Measurements from ENCODE around the gene DGCR8.

Gene DGCR8

DNA sequence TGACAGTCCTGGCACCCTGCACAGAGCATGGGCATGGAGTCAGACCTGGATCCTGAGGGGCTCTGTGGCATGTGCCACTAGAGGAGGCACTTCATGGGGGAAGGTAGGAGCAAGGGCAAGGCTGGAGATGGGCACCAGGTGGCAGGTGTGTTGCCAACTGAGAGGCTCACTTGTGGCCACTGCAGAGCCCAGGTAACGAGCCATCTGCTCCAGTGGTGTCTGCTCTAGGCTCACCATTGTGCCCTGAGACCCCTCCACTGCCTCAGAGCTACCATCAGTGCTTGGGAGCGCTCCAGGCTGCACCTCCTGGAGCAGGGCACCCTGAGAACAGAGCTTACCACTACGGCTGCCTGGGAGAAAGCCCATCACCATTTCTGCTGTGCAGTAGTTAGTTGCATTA, 50.3 kb downstream of the DGCR8 start:
- peaks cover 3 to 46% (median 41%) of the 10 kb centered on the region in 5 donors for H3K4me1 ChIP-seq (ENCODE audit: control insufficient read depth in 5 of 5, insufficient read depth in 5 of 5, low read length in 5 of 5)
- H3K27me3 ChIP-seq (ENCODE audit: control insufficient read depth in 5 of 5, insufficient read depth in 4 of 5, low read length in 5 of 5), result no peaks in the 10 kb centered on the region
- H3K9me3 ChIP-seq (ENCODE audit: control insufficient read depth in 5 of 5, low read length in 5 of 5), result no peaks in the 10 kb centered on the region
- no peak overlapping the region for H3K27ac ChIP-seq (ENCODE audit: low read depth, low read length)
- peaks cover 0 to 25% (median 20%) of the 10 kb centered on the region in 5 donors for H3K36me3 ChIP-seq (ENCODE audit: control insufficient read depth in 5 of 5, insufficient read depth in 5 of 5, low read length in 5 of 5)
- peak overlapping the region in 2 of 5 donors; percentile 79 to 88 for H3K4me3 ChIP-seq (ENCODE audit: low read depth in 1 of 5, low read length in 5 of 5)
- H3K9ac ChIP-seq (ENCODE audit: low read length in 5 of 5), result peak overlapping the region in 1 of 5 donors; percentile 36

- Histone ChIP-seq H3K9ac (ENCODE audit: low read length in 5 of 5) (peak overlapping the region in 4 of 5 donors; percentile 59 to 85 (median 81)), H3K4me1 (ENCODE audit: control insufficient read depth in 5 of 5, insufficient read depth in 5 of 5, low read length in 5 of 5) (peaks cover 3 to 49% (median 48%) of the 10 kb centered on the region in 5 donors)
Observed at GRCh38 chr22:20130731-20131596, 50.9 kb downstream of the DGCR8 start.

DNA sequence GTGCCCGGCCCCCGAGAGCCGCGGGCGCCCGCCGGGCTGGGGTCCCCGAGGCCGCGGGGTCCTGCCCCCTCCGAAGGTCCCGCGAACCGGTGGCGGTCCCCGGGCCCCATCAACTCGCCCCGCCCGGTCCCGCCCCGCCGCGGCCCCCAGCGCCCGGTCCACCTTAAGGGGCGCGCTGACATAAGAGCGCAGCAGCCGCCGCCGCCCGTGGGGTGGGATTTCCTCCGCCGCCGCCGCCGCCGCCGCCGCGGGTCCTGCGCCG, 51.5 kb downstream of the DGCR8 start, which contains the start of gene ZDHHC8:
ZDHHC8 (plus strand) TSS at position 208 of the 262 bp plus-strand sequence. CDS start 144 bp downstream, outside the sequence.
- no peaks in the 10 kb centered on the region for H3K9me3 ChIP-seq (ENCODE audit: control insufficient read depth in 5 of 5, low read length in 5 of 5)
- H3K27me3 ChIP-seq (ENCODE audit: control insufficient read depth in 5 of 5, insufficient read depth in 4 of 5, low read length in 5 of 5), result no peaks in the 10 kb centered on the region
- H3K9ac ChIP-seq (ENCODE audit: low read length in 5 of 5), result peak within 1 kb of the TSS in 4 of 5 donors; percentile 81 to 90 (median 84)
- H3K27ac ChIP-seq (ENCODE audit: low read depth, low read length), result peak within 1 kb of the TSS; percentile 67
- H3K36me3 ChIP-seq (ENCODE audit: control insufficient read depth in 5 of 5, insufficient read depth in 5 of 5, low read length in 5 of 5), result peaks cover 0 to 18% (median 8%) of the 10 kb centered on the region in 5 donors
- H3K4me1 ChIP-seq (ENCODE audit: control insufficient read depth in 5 of 5, insufficient read depth in 5 of 5, low read length in 5 of 5), result peaks cover 7 to 55% (median 54%) of the 10 kb centered on the region in 5 donors
- H3K4me3 ChIP-seq (ENCODE audit: low read depth in 1 of 5, low read length in 5 of 5), result peak within 1 kb of the TSS; percentile 70 to 88 (median 82)

More at GRCh38 chr22:20130731-20131596, 50.9 kb downstream of the DGCR8 start:
- Histone ChIP-seq H3K4me3 (ENCODE audit: low read depth in 1 of 5, low read length in 5 of 5) (peak overlapping the region in 4 of 5 donors; percentile 76 to 88 (median 80)), H3K36me3 (ENCODE audit: control insufficient read depth in 5 of 5, insufficient read depth in 5 of 5, low read length in 5 of 5) (peaks cover 0 to 19% (median 14%) of the 10 kb centered on the region in 5 donors), H3K27ac (ENCODE audit: low read depth, low read length) (peak overlapping the region; percentile 67), H3K9me3 (ENCODE audit: control insufficient read depth in 5 of 5, low read length in 5 of 5) (no peaks in the 10 kb centered on the region), H3K27me3 (ENCODE audit: control insufficient read depth in 5 of 5, insufficient read depth in 4 of 5, low read length in 5 of 5) (no peaks in the 10 kb centered on the region)

DNA sequence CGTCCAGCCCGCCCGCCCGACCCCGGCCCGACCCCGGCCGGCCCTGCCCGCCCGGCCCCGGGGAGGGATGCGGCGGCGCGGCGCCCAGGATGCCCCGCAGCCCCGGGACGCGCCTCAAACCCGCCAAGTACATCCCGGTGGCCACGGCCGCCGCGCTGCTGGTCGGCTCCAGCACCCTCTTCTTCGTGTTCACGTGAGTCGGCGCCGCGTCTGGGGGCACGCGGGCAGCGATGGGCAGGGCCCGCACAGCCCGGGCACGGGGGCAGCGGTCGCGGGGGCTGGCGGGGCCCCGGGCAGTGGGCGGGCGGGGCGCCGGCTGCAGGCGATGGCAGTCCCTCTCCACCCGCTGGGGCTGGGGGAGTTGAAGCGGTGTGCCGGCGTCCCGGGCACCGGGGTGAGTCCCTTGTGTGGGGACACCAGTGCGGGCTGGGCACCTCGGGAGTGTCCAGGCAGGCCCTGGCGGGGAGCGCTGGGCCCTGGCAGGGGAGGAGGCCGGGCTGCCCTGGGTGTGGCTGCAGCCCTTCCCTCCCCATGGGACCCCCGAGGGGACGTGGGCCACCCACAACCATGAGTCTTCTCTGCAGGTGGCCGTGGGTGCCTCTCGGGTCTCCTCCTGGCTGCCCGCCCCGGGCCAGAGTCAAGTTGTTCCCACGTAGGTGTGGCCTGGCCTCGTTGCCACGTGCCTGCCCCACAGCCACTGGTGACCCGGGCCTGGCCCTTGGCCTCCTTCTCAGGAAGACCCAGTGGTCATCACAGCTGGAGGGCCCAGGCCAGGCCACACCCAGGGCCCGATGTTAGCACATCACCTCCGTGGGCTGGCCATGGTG, 52.0 kb downstream of the DGCR8 start:
- peaks cover 0 to 17% (median 6%) of the 10 kb centered on the region in 5 donors for H3K36me3 ChIP-seq (ENCODE audit: control insufficient read depth in 5 of 5, insufficient read depth in 5 of 5, low read length in 5 of 5)
- H3K27ac ChIP-seq (ENCODE audit: low read depth, low read length), result no peak overlapping the region
- peak overlapping the region in 4 of 5 donors; percentile 63 to 90 (median 82) for H3K9ac ChIP-seq (ENCODE audit: low read length in 5 of 5)
- H3K9me3 ChIP-seq (ENCODE audit: control insufficient read depth in 5 of 5, low read length in 5 of 5), result no peaks in the 10 kb centered on the region
- H3K4me3 ChIP-seq (ENCODE audit: low read depth in 1 of 5, low read length in 5 of 5), result peak overlapping the region; percentile 70 to 88 (median 82)
- no peaks in the 10 kb centered on the region for H3K27me3 ChIP-seq (ENCODE audit: control insufficient read depth in 5 of 5, insufficient read depth in 4 of 5, low read length in 5 of 5)
- peaks cover 10 to 60% (median 59%) of the 10 kb centered on the region in 5 donors for H3K4me1 ChIP-seq (ENCODE audit: control insufficient read depth in 5 of 5, insufficient read depth in 5 of 5, low read length in 5 of 5)

DNA sequence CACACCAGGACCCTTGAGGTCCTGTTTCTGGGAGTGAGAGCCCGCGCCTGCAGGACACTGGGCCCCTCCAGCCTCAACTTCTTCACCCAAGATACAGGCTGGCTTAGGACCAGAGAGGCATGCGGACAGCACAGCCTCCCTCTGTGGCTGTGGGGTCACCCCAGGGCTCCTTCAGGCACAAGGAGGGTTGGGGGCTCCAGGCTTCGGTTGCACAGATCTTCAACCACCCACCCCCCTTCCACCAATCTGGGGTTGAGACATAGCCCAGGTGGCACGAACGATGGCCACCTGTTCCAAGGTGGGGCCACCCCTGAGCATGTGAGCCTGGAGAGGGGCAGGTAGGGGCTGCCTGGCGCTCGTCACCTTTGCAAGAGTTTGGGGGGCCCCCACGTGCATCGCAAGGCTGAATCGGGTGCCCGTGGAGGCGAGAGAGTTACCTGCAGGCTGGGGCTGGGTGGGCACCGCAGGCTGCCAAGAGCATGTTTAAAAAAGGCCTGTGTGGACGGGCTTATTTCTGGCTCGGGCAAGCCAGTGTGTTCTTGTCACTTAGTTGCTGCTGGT, 52.7 kb downstream of the DGCR8 start:
- Histone ChIP-seq H3K27me3 (ENCODE audit: control insufficient read depth in 5 of 5, insufficient read depth in 4 of 5, low read length in 5 of 5) (no peaks in the 10 kb centered on the region), H3K4me3 (ENCODE audit: low read depth in 1 of 5, low read length in 5 of 5) (peak overlapping the region; percentile 70 to 88 (median 82)), H3K27ac (ENCODE audit: low read depth, low read length) (no peak overlapping the region), H3K36me3 (ENCODE audit: control insufficient read depth in 5 of 5, insufficient read depth in 5 of 5, low read length in 5 of 5) (peaks cover 0 to 10% (median 0%) of the 10 kb centered on the region in 5 donors), H3K9me3 (ENCODE audit: control insufficient read depth in 5 of 5, low read length in 5 of 5) (no peaks in the 10 kb centered on the region), H3K4me1 (ENCODE audit: control insufficient read depth in 5 of 5, insufficient read depth in 5 of 5, low read length in 5 of 5) (peaks cover 10 to 67% (median 66%) of the 10 kb centered on the region in 5 donors), H3K9ac (ENCODE audit: low read length in 5 of 5) (peak overlapping the region in 3 of 5 donors; percentile 81 to 90 (median 82))

DNA sequence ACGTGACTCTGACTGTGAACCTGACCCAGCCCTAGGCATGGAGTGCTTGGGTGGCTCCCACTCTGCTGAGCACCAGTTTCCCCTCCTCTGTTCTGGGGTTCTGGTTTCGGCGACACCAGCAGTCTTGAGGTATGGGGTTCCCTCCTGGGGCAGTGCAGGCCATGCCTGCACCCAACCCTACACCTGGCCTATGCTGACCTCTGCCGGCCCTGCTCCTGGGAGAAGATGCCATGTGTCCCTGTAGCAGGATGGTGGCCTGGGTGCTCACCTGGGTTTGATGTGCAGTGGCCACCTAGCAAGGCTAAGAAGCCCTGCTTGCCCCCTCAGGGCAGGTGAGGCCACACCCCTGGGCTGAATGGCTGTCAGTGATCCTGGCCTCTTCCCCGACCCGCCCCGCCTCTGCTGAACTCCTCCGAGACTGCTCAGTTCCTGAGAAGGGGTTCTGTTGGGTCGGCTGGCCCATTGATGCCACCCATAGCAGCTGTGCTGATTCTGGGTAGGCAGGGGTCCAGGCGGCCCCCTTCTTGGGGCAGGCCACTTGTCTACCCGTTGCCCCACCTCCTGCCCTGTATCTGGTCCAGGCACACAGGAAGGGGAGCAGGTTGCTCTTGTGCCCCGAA, 54.0 kb downstream of the DGCR8 start:
- Histone ChIP-seq H3K27ac (ENCODE audit: low read depth, low read length) (no peak overlapping the region), H3K27me3 (ENCODE audit: control insufficient read depth in 5 of 5, insufficient read depth in 4 of 5, low read length in 5 of 5) (no peaks in the 10 kb centered on the region), H3K9me3 (ENCODE audit: control insufficient read depth in 5 of 5, low read length in 5 of 5) (no peaks in the 10 kb centered on the region), H3K4me1 (ENCODE audit: control insufficient read depth in 5 of 5, insufficient read depth in 5 of 5, low read length in 5 of 5) (peaks cover 10 to 72% (median 72%) of the 10 kb centered on the region in 5 donors), H3K4me3 (ENCODE audit: low read depth in 1 of 5, low read length in 5 of 5) (no peak overlapping the region), H3K36me3 (ENCODE audit: control insufficient read depth in 5 of 5, insufficient read depth in 5 of 5, low read length in 5 of 5) (peaks cover 0 to 9% (median 0%) of the 10 kb centered on the region in 5 donors), H3K9ac (ENCODE audit: low read length in 5 of 5) (peak overlapping the region in 1 of 5 donors; percentile 64)

- peaks cover 0 to 21% (median 11%) of the 10 kb centered on the region in 5 donors for H3K36me3 ChIP-seq (ENCODE audit: control insufficient read depth in 5 of 5, insufficient read depth in 5 of 5, low read length in 5 of 5)
- no peak overlapping the region for H3K4me3 ChIP-seq (ENCODE audit: low read depth in 1 of 5, low read length in 5 of 5)
- H3K27me3 ChIP-seq (ENCODE audit: control insufficient read depth in 5 of 5, insufficient read depth in 4 of 5, low read length in 5 of 5), result no peaks in the 10 kb centered on the region
- H3K27ac ChIP-seq (ENCODE audit: low read depth, low read length), result no peak overlapping the region
- peaks cover 10 to 69% (median 67%) of the 10 kb centered on the region in 5 donors for H3K4me1 ChIP-seq (ENCODE audit: control insufficient read depth in 5 of 5, insufficient read depth in 5 of 5, low read length in 5 of 5)
- H3K9me3 ChIP-seq (ENCODE audit: control insufficient read depth in 5 of 5, low read length in 5 of 5), result no peaks in the 10 kb centered on the region
- peak overlapping the region in 3 of 5 donors; percentile 30 to 56 (median 39) for H3K9ac ChIP-seq (ENCODE audit: low read length in 5 of 5)
Observed at GRCh38 chr22:20135265-20135664, 55.2 kb downstream of the DGCR8 start.

GRCh38 chr22:20135806-20136602, 56.0 kb downstream of the DGCR8 start:
- Histone ChIP-seq H3K27me3 (ENCODE audit: control insufficient read depth in 5 of 5, insufficient read depth in 4 of 5, low read length in 5 of 5) (no peaks in the 10 kb centered on the region), H3K4me3 (ENCODE audit: low read depth in 1 of 5, low read length in 5 of 5) (no peak overlapping the region), H3K9me3 (ENCODE audit: control insufficient read depth in 5 of 5, low read length in 5 of 5) (no peaks in the 10 kb centered on the region), H3K27ac (ENCODE audit: low read depth, low read length) (no peak overlapping the region), H3K4me1 (ENCODE audit: control insufficient read depth in 5 of 5, insufficient read depth in 5 of 5, low read length in 5 of 5) (peaks cover 8 to 63% (median 61%) of the 10 kb centered on the region in 5 donors), H3K36me3 (ENCODE audit: control insufficient read depth in 5 of 5, insufficient read depth in 5 of 5, low read length in 5 of 5) (peaks cover 0 to 28% (median 14%) of the 10 kb centered on the region in 5 donors), H3K9ac (ENCODE audit: low read length in 5 of 5) (peak overlapping the region in 2 of 5 donors; percentile 30 to 39)

GRCh38 chr22:20136603-20136873, 56.5 kb downstream of the DGCR8 start:
- no peaks in the 10 kb centered on the region for H3K9me3 ChIP-seq (ENCODE audit: control insufficient read depth in 5 of 5, low read length in 5 of 5)
- H3K27ac ChIP-seq (ENCODE audit: low read depth, low read length), result no peak overlapping the region
- H3K9ac ChIP-seq (ENCODE audit: low read length in 5 of 5), result peak overlapping the region in 1 of 5 donors; percentile 3
- peaks cover 0 to 34% (median 20%) of the 10 kb centered on the region in 5 donors for H3K36me3 ChIP-seq (ENCODE audit: control insufficient read depth in 5 of 5, insufficient read depth in 5 of 5, low read length in 5 of 5)
- H3K4me1 ChIP-seq (ENCODE audit: control insufficient read depth in 5 of 5, insufficient read depth in 5 of 5, low read length in 5 of 5), result peaks cover 8 to 63% (median 61%) of the 10 kb centered on the region in 5 donors
- no peaks in the 10 kb centered on the region for H3K27me3 ChIP-seq (ENCODE audit: control insufficient read depth in 5 of 5, insufficient read depth in 4 of 5, low read length in 5 of 5)
- H3K4me3 ChIP-seq (ENCODE audit: low read depth in 1 of 5, low read length in 5 of 5), result no peak overlapping the region

Measured in subcutaneous abdominal adipose tissue (tissue), 5 donors.